ENCODE data around the gene DBH. TPM values are rescaled to one million over a fixed set of nuclear protein-coding genes. Genes with fewer than 3 reads are reported as not detected.

The DBH gene
- total RNA-seq, 3 donors from 2014 or later (not counting 1 experiment from before 2014, with no cell fraction given): not detected

- Histone ChIP-seq H3K27ac (ENCODE audit: low read length) (no peak overlapping the region), H3K4me1 (ENCODE audit: control insufficient read depth, insufficient read depth, low read length) (no peaks in the 10 kb centered on the region), H3K4me3 (ENCODE audit: low read length) (no peak overlapping the region), H3K9me3 (ENCODE audit: control insufficient read depth, insufficient read depth, low read length) (no peaks in the 10 kb centered on the region), H3K27me3 (ENCODE audit: control insufficient read depth, insufficient read depth, low read length) (no peaks in the 10 kb centered on the region), H3K36me3 (ENCODE audit: control insufficient read depth, insufficient read depth, low read length) (no peaks in the 10 kb centered on the region)
- intact Hi-C loops (cut with micrococcal nuclease): no loop called here
- Mint-ChIP-seq H3K36me3 (no peaks in the 10 kb centered on the region), H3K27me3 (ENCODE audit: low read depth in 2 of 2) (no peaks in the 10 kb centered on the region), H3K27ac (no peak overlapping the region), H3K4me3 (no peak overlapping the region), H3K9me3 (no peaks in the 10 kb centered on the region), H3K4me1 (no peaks in the 10 kb centered on the region)
- ATAC-seq: no peak
- WGBS (ENCODE audit: insufficient coverage): 95% methylated on average over 12 of the region's 12 CpGs
- no peak for TF ChIP-seq CTCF (IDR thresholded peaks at IDR 0.05)
- DNase-seq: no peak
These were observed 29.4 kb downstream of the DBH start for GRCh38 chr9:133665535-133665934.

- Mint-ChIP-seq H3K36me3 (no peaks in the 10 kb centered on the region), H3K9me3 (no peaks in the 10 kb centered on the region), H3K4me3 (no peak overlapping the region), H3K27ac (no peak overlapping the region), H3K27me3 (ENCODE audit: low read depth in 2 of 2) (no peaks in the 10 kb centered on the region), H3K4me1 (no peaks in the 10 kb centered on the region)
- Histone ChIP-seq H3K9me3 (ENCODE audit: control insufficient read depth, insufficient read depth, low read length) (no peaks in the 10 kb centered on the region), H3K4me3 (ENCODE audit: low read length) (no peak overlapping the region), H3K27me3 (ENCODE audit: control insufficient read depth, insufficient read depth, low read length) (no peaks in the 10 kb centered on the region), H3K36me3 (ENCODE audit: control insufficient read depth, insufficient read depth, low read length) (no peaks in the 10 kb centered on the region), H3K4me1 (ENCODE audit: control insufficient read depth, insufficient read depth, low read length) (no peaks in the 10 kb centered on the region), H3K27ac (ENCODE audit: low read length) (no peak overlapping the region)
- no peak for DNase-seq
- intact Hi-C loops (cut with micrococcal nuclease): no loop called here
- no peak for TF ChIP-seq CTCF (IDR thresholded peaks at IDR 0.05)
- ATAC-seq: no peak
- WGBS (ENCODE audit: insufficient coverage): 97% methylated on average over 9 of the region's 9 CpGs
These were observed 30.2 kb downstream of the DBH start for GRCh38 chr9:133666387-133666786.

GRCh38 chr9:133666845-133667244, 30.7 kb downstream of the DBH start:
- Histone ChIP-seq H3K4me1 (ENCODE audit: control insufficient read depth, insufficient read depth, low read length) (no peaks in the 10 kb centered on the region), H3K9me3 (ENCODE audit: control insufficient read depth, insufficient read depth, low read length) (no peaks in the 10 kb centered on the region), H3K4me3 (ENCODE audit: low read length) (no peak overlapping the region), H3K27me3 (ENCODE audit: control insufficient read depth, insufficient read depth, low read length) (no peaks in the 10 kb centered on the region), H3K27ac (ENCODE audit: low read length) (no peak overlapping the region), H3K36me3 (ENCODE audit: control insufficient read depth, insufficient read depth, low read length) (no peaks in the 10 kb centered on the region)
- Mint-ChIP-seq H3K36me3 (no peaks in the 10 kb centered on the region), H3K27ac (no peak overlapping the region), H3K9me3 (no peaks in the 10 kb centered on the region), H3K27me3 (ENCODE audit: low read depth in 2 of 2) (no peaks in the 10 kb centered on the region), H3K4me3 (no peak overlapping the region), H3K4me1 (no peaks in the 10 kb centered on the region)
- intact Hi-C loops (cut with micrococcal nuclease): no loop called here
- DNase-seq: no peak
- TF ChIP-seq CTCF (IDR thresholded peaks at IDR 0.05): no peak
- WGBS (ENCODE audit: insufficient coverage): 86% methylated on average over 11 of the region's 11 CpGs
- no peak for ATAC-seq

GRCh38 chr9:133667759-133668450, 31.7 kb downstream of the DBH start:
- no peak overlapping the region for H3K4me3 Mint-ChIP-seq
- TF ChIP-seq CTCF (IDR thresholded peaks at IDR 0.05): no peak
- Histone ChIP-seq H3K27ac (ENCODE audit: low read length) (no peak overlapping the region), H3K4me1 (ENCODE audit: control insufficient read depth, insufficient read depth, low read length) (no peaks in the 10 kb centered on the region), H3K9me3 (ENCODE audit: control insufficient read depth, insufficient read depth, low read length) (no peaks in the 10 kb centered on the region), H3K27me3 (ENCODE audit: control insufficient read depth, insufficient read depth, low read length) (no peaks in the 10 kb centered on the region), H3K36me3 (ENCODE audit: control insufficient read depth, insufficient read depth, low read length) (no peaks in the 10 kb centered on the region), H3K4me3 (ENCODE audit: low read length) (no peak overlapping the region)
- ATAC-seq (no peak), DNase-seq (no peak)
- intact Hi-C loops (cut with micrococcal nuclease): no loop called here
- WGBS (ENCODE audit: insufficient coverage): 89% methylated on average over 17 of the region's 17 CpGs
- H3K27ac Mint-ChIP-seq: no peak overlapping the region
- no peaks in the 10 kb centered on the region for H3K4me1 Mint-ChIP-seq
- H3K27me3 Mint-ChIP-seq (ENCODE audit: low read depth in 2 of 2): no peaks in the 10 kb centered on the region
- no peaks in the 10 kb centered on the region for H3K36me3 Mint-ChIP-seq
- H3K9me3 Mint-ChIP-seq: no peaks in the 10 kb centered on the region

Measured in natural killer cell (primary cell).